ENCODE data around the gene DUOX1. TPM values are rescaled to one million over a fixed set of nuclear protein-coding genes. Genes with fewer than 3 reads are reported as not detected.
A peak's percentile ranks its signal among the peaks of the same experiment; 100 is the strongest.

Gene DUOX1
- total and polyA plus RNA-seq, 9 of the 15 experiments (the other 6 are each of a cell fraction or from before 2014, with no cell fraction given) = 0.01 to 0.22 (median 0.01) TPM; not detected in 6

GRCh38 chr15:45187894-45188830 lies 58.4 kb downstream of the DUOX1 start, which contains the start of gene SHF (continued):
- peak; percentile 44 for TF ChIP-seq MGA (IDR thresholded peaks at IDR 0.05)
- TF ChIP-seq MNT (conservative IDR thresholded peaks at IDR 0.05) = 0 out of 4 replicates have a peak, but pooled peaks of 1 of the 2 experiments have one; percentile 28
- peak; percentile 31 for TF ChIP-seq TBP (optimal IDR thresholded peaks at IDR 0.05; ENCODE audit: low read depth, low read length)
